ENCODE measurements around the gene KIRREL3.

The KIRREL3 gene

DNA sequence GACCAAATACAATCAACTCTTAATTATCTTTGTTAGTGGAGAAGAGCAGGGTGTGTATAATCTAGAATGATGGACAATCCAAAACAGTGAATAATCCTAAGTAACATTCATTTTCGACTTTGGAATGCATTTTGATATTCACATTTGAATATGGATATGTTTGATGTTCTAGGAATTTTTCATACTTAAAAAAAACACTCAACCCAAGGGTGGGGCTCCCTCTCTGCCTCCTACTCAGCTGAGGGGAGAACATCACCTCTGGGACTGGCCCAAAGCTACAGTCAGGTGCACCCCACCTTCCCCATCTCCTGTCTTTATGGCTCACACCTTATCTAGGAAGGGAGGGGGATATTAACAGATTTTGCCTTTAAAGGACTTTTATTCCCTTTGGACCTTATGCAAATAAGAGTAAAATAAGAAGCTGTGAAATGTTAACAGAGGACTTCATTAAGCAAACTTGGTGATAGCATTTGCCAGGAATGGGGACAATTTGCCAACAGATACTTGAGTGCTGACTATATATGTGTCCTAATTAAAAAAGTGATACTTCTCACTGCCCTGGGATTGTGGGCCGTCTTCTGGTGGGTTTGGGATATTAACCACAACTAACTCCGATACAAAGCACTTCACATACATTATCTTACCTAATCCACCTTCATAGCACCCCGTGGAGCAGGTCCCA lies 458.1 kb downstream of the KIRREL3 start:
- Histone ChIP-seq H3K14ac (ENCODE audit: low read length) (no peak overlapping the region), H3K79me1 (ENCODE audit: low read depth, low read length) (no peaks in the 10 kb centered on the region), H3K9me3 (replicated peaks in 1 of 2; ENCODE audit: control insufficient read depth in 2 of 2, insufficient read depth in 1 of 2, low read depth in 1 of 2, low read length in 2 of 2) (no peaks in the 10 kb centered on the region), H4K8ac (ENCODE audit: low read depth, low read length) (no peak overlapping the region), H2BK15ac (ENCODE audit: low read length) (no peak overlapping the region), H3K36me3 (replicated peaks in 1 of 2; ENCODE audit: control insufficient read depth in 2 of 2, insufficient read depth in 2 of 2, low read length in 2 of 2) (no peaks in the 10 kb centered on the region), H3K4me3 (ENCODE audit: low read length in 2 of 2) (no peak overlapping the region), H3K4ac (ENCODE audit: low read length) (no peak overlapping the region), H2AK5ac (ENCODE audit: low read depth, low read length) (no peak overlapping the region), H3K9ac (ENCODE audit: low read depth, low read length, poor library complexity) (no peak overlapping the region), H3K4me1 (ENCODE audit: control insufficient read depth in 2 of 2, insufficient read depth in 1 of 2, low read depth in 1 of 2, low read length in 2 of 2) (peaks cover 0 to 11% of the 10 kb centered on the region in 2 donors), H3K18ac (ENCODE audit: low read length) (no peak overlapping the region), H3K4me2 (ENCODE audit: insufficient read depth, low read length, poor library complexity, severe bottlenecking) (no peak overlapping the region), H2BK12ac (ENCODE audit: low read length) (no peak overlapping the region), H3K27ac (replicated peaks; ENCODE audit: low read length) (no peak overlapping the region), H2BK5ac (ENCODE audit: low read length) (no peak overlapping the region), H3K23ac (ENCODE audit: low read depth, low read length, poor library complexity) (no peak overlapping the region), H4K91ac (ENCODE audit: low read depth, low read length, poor library complexity) (no peak overlapping the region), H3K27me3 (ENCODE audit: control insufficient read depth in 3 of 3, insufficient read depth in 3 of 3, low read depth in 1 of 3, low read length in 3 of 3) (peaks cover 0 to 18% (median 0%) of the 10 kb centered on the region in 3 experiments), H2BK120ac (ENCODE audit: low read depth, low read length) (no peak overlapping the region), H2AFZ (ENCODE audit: low read length) (no peak overlapping the region)
- DNase-seq (ENCODE audit: low spot score) = no peak
- no CpG with 5 or more reads among the region's 4 CpGs for WGBS, 2 donors (ENCODE audit: extremely low coverage in 2 of 2, insufficient read length in 2 of 2, insufficient replicate concordance in 1 of 2)

DNA sequence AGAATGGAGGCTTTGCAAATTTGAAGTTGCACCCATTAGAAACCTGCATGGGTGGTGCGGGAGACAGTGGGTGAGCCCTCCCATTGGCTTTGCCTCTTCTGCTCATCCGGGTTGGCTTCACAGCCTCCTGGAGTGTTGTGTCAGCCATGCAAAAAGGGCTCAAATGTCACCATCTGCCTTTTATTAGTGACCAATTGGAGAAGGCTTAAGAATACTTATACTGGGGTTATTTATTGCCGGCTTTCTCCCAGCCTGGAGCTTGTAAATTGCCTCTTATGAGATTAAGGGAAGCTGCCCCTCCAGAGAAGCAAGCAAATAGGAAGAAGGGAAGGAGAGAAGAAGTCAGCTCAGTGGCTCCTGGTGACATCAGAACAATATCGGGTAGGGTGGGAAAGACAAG lies 462.5 kb downstream of the KIRREL3 start:
- no peaks in the 10 kb centered on the region for H3K9me3 ChIP-seq (replicated peaks in 1 of 2; ENCODE audit: control insufficient read depth in 2 of 2, insufficient read depth in 1 of 2, low read depth in 1 of 2, low read length in 2 of 2)
- no peak overlapping the region for H3K9ac ChIP-seq (ENCODE audit: low read depth, low read length, poor library complexity)
- no peak overlapping the region for H3K4me2 ChIP-seq (ENCODE audit: insufficient read depth, low read length, poor library complexity, severe bottlenecking)
- no peak overlapping the region for H3K14ac ChIP-seq (ENCODE audit: low read length)
- no peak overlapping the region for H2AFZ ChIP-seq (ENCODE audit: low read length)
- H2AK5ac ChIP-seq (ENCODE audit: low read depth, low read length) = no peak overlapping the region
- no CpG with 5 or more reads among the region's 4 CpGs for WGBS, 2 donors (ENCODE audit: extremely low coverage in 2 of 2, insufficient read length in 2 of 2, insufficient replicate concordance in 1 of 2)
- H3K4me3 ChIP-seq (ENCODE audit: low read length in 2 of 2) = no peak overlapping the region
- peaks cover 0 to 3% (median 0%) of the 10 kb centered on the region in 3 experiments for H3K27me3 ChIP-seq (ENCODE audit: control insufficient read depth in 3 of 3, insufficient read depth in 3 of 3, low read depth in 1 of 3, low read length in 3 of 3)
- no peak for DNase-seq (ENCODE audit: low spot score)
- H3K18ac ChIP-seq (ENCODE audit: low read length) = no peak overlapping the region
- H3K4ac ChIP-seq (ENCODE audit: low read length) = no peak overlapping the region
- no peaks in the 10 kb centered on the region for H3K4me1 ChIP-seq (ENCODE audit: control insufficient read depth in 2 of 2, insufficient read depth in 1 of 2, low read depth in 1 of 2, low read length in 2 of 2)
- no peak overlapping the region for H2BK12ac ChIP-seq (ENCODE audit: low read length)
- H4K8ac ChIP-seq (ENCODE audit: low read depth, low read length) = no peak overlapping the region
- no peak overlapping the region for H3K27ac ChIP-seq (replicated peaks; ENCODE audit: low read length)
- H3K23ac ChIP-seq (ENCODE audit: low read depth, low read length, poor library complexity) = no peak overlapping the region
- H3K79me1 ChIP-seq (ENCODE audit: low read depth, low read length) = no peaks in the 10 kb centered on the region
- no peak overlapping the region for H2BK120ac ChIP-seq (ENCODE audit: low read depth, low read length)
- H3K36me3 ChIP-seq (replicated peaks in 1 of 2; ENCODE audit: control insufficient read depth in 2 of 2, insufficient read depth in 2 of 2, low read length in 2 of 2) = no peaks in the 10 kb centered on the region
- H4K91ac ChIP-seq (ENCODE audit: low read depth, low read length, poor library complexity) = no peak overlapping the region
- no peak overlapping the region for H2BK5ac ChIP-seq (ENCODE audit: low read length)
- H2BK15ac ChIP-seq (ENCODE audit: low read length) = no peak overlapping the region

DNA sequence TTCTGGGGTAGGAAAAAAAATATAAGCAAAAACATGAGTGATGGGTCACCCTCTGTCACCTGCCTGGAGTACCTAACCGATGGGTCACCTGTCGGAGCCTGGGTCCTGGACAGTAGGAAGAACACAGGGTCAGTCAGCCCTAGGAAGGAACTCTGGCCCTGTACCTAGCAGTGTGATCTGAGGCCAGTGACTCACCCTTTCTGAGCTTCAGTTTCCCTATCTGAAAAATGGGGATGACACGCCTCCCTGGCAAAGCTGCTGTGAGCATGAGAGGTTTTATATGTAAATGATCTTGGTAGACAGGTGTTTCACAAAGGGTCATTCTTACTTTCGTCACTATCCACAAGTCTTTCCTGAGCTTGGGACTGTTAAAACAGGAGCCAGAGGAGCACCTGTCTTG lies 463.1 kb downstream of the KIRREL3 start:
- WGBS, 2 donors (ENCODE audit: extremely low coverage in 2 of 2, insufficient read length in 2 of 2, insufficient replicate concordance in 1 of 2) = no CpG with 5 or more reads among the region's 4 CpGs
- no peaks in the 10 kb centered on the region for H3K9me3 ChIP-seq (replicated peaks in 1 of 2; ENCODE audit: control insufficient read depth in 2 of 2, insufficient read depth in 1 of 2, low read depth in 1 of 2, low read length in 2 of 2)
- H2BK120ac ChIP-seq (ENCODE audit: low read depth, low read length) = no peak overlapping the region
- no peak for DNase-seq (ENCODE audit: low spot score)
- no peaks in the 10 kb centered on the region for H3K36me3 ChIP-seq (replicated peaks in 1 of 2; ENCODE audit: control insufficient read depth in 2 of 2, insufficient read depth in 2 of 2, low read length in 2 of 2)
- no peaks in the 10 kb centered on the region for H3K79me1 ChIP-seq (ENCODE audit: low read depth, low read length)
- no peak overlapping the region for H2AFZ ChIP-seq (ENCODE audit: low read length)
- H3K4me2 ChIP-seq (ENCODE audit: insufficient read depth, low read length, poor library complexity, severe bottlenecking) = no peak overlapping the region
- no peak overlapping the region for H2BK5ac ChIP-seq (ENCODE audit: low read length)
- H4K91ac ChIP-seq (ENCODE audit: low read depth, low read length, poor library complexity) = no peak overlapping the region
- no peak overlapping the region for H3K23ac ChIP-seq (ENCODE audit: low read depth, low read length, poor library complexity)
- H2BK15ac ChIP-seq (ENCODE audit: low read length) = no peak overlapping the region
- H3K4me3 ChIP-seq (ENCODE audit: low read length in 2 of 2) = no peak overlapping the region
- no peaks in the 10 kb centered on the region for H3K4me1 ChIP-seq (ENCODE audit: control insufficient read depth in 2 of 2, insufficient read depth in 1 of 2, low read depth in 1 of 2, low read length in 2 of 2)
- no peak overlapping the region for H4K8ac ChIP-seq (ENCODE audit: low read depth, low read length)
- H3K9ac ChIP-seq (ENCODE audit: low read depth, low read length, poor library complexity) = no peak overlapping the region
- no peak overlapping the region for H2AK5ac ChIP-seq (ENCODE audit: low read depth, low read length)
- H3K18ac ChIP-seq (ENCODE audit: low read length) = no peak overlapping the region
- H2BK12ac ChIP-seq (ENCODE audit: low read length) = no peak overlapping the region
- H3K27ac ChIP-seq (replicated peaks; ENCODE audit: low read length) = no peak overlapping the region
- H3K14ac ChIP-seq (ENCODE audit: low read length) = no peak overlapping the region
- peaks cover 0 to 3% (median 0%) of the 10 kb centered on the region in 3 experiments for H3K27me3 ChIP-seq (ENCODE audit: control insufficient read depth in 3 of 3, insufficient read depth in 3 of 3, low read depth in 1 of 3, low read length in 3 of 3)
- H3K4ac ChIP-seq (ENCODE audit: low read length) = no peak overlapping the region

DNA sequence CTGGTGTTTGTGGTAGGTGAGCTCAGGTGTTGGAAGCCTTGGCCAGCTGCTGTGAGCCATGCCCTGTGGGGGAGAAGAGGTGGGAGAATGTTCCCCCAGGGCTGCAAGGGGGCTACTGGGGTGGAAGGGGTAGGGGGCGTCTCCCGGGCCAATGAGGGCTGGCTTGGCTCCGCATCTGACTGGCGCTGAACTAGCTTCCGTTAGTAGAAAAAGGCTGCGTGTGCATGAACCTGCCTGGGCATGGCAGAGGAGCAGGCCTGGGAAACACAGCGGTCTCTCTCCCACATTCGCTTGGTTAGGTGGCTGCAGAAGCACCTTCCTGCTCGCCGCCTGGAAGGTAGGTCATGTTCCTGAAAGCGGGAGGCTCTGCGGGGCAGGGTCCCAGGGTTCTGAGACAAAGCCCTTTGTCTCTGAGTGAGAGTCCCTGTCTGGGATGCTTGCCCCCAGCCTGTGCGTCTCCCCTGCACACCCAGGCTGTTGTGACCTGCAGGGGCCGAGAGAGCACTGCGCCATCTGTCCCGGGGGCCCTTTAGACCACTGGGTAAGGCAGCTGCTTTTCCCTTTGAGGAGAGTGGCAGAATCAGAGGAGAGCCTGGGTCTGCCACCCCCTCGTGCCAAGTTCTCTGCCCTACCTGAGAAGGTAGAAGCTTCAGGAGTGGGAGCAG lies 466.3 kb downstream of the KIRREL3 start:
- DNase-seq (ENCODE audit: low spot score) = no peak
- Histone ChIP-seq H2AFZ (ENCODE audit: low read length) (no peak overlapping the region), H3K23ac (ENCODE audit: low read depth, low read length, poor library complexity) (no peak overlapping the region), H2BK12ac (ENCODE audit: low read length) (no peak overlapping the region), H3K27me3 (ENCODE audit: control insufficient read depth in 3 of 3, insufficient read depth in 3 of 3, low read depth in 1 of 3, low read length in 3 of 3) (no peaks in the 10 kb centered on the region), H3K27ac (replicated peaks; ENCODE audit: low read length) (no peak overlapping the region), H2BK15ac (ENCODE audit: low read length) (no peak overlapping the region), H4K8ac (ENCODE audit: low read depth, low read length) (no peak overlapping the region), H3K4me1 (ENCODE audit: control insufficient read depth in 2 of 2, insufficient read depth in 1 of 2, low read depth in 1 of 2, low read length in 2 of 2) (no peaks in the 10 kb centered on the region), H2BK5ac (ENCODE audit: low read length) (no peak overlapping the region), H3K9me3 (replicated peaks in 1 of 2; ENCODE audit: control insufficient read depth in 2 of 2, insufficient read depth in 1 of 2, low read depth in 1 of 2, low read length in 2 of 2) (no peaks in the 10 kb centered on the region), H2AK5ac (ENCODE audit: low read depth, low read length) (peak overlapping the region; percentile 0), H3K36me3 (replicated peaks in 1 of 2; ENCODE audit: control insufficient read depth in 2 of 2, insufficient read depth in 2 of 2, low read length in 2 of 2) (no peaks in the 10 kb centered on the region), H4K91ac (ENCODE audit: low read depth, low read length, poor library complexity) (no peak overlapping the region), H3K79me1 (ENCODE audit: low read depth, low read length) (no peaks in the 10 kb centered on the region), H3K18ac (ENCODE audit: low read length) (peak overlapping the region; percentile 54), H3K4me2 (ENCODE audit: insufficient read depth, low read length, poor library complexity, severe bottlenecking) (no peak overlapping the region), H3K9ac (ENCODE audit: low read depth, low read length, poor library complexity) (no peak overlapping the region), H3K4ac (ENCODE audit: low read length) (no peak overlapping the region), H3K14ac (ENCODE audit: low read length) (peak overlapping the region; percentile 65), H3K4me3 (ENCODE audit: low read length in 2 of 2) (no peak overlapping the region), H2BK120ac (ENCODE audit: low read depth, low read length) (no peak overlapping the region)
- no CpG with 5 or more reads among the region's 17 CpGs for WGBS, 2 donors (ENCODE audit: extremely low coverage in 2 of 2, insufficient read length in 2 of 2, insufficient replicate concordance in 1 of 2)

Data from neuronal stem cell (in vitro differentiated cells).